Islet precursor cell (in vitro differentiated cells): ENCODE results near the gene AQP10.
"Not testable (repeated sequence)": the region's sequence is repeated elsewhere in the genome, so short reads cannot be mapped to it uniquely, and the experiment has no call there.

Experiments used
- DNase-seq: peaks from one replicate; pipeline ENCODE4 v3.0.0-alpha.2; 2018

AQP10 gene, protein sequence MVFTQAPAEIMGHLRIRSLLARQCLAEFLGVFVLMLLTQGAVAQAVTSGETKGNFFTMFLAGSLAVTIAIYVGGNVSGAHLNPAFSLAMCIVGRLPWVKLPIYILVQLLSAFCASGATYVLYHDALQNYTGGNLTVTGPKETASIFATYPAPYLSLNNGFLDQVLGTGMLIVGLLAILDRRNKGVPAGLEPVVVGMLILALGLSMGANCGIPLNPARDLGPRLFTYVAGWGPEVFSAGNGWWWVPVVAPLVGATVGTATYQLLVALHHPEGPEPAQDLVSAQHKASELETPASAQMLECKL

DNA sequence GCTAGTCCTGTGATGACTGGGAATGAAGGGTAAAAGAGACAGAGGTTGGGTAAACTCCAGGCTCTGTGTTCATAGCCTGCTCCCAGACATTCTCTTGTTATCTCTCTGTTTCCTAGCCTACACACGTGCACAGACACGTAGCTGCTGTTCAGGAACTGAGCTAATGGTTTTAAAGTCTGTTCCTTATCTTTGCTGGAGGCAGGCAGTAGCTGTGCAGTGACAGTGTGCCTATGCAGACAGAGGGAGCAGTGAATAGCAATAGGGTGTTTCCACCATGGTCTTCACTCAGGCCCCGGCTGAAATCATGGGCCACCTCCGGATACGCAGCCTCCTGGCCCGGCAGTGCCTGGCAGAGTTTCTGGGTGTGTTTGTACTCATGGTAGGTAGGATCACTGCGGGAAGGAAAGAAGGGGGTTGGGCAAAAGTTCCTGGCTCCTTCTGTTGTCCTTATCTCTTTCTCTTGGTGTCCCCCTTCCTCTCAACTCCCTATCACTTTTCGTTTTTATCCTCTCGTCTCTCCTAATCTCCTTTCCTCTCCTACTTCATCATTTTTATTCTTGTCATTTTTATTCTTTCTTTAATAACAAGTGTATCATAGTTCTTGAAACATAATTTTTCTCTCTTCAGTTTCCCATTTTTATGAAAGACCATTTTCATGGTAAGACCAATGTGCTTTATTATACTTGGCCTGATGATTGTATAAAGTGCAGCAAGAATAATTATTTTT is at the start of gene AQP10:
AQP10 (plus strand) TSS at position 212 of the 727 bp plus-strand sequence; CDS start at position 275, 63 bp downstream.
- DNase-seq: peak; percentile 66

GRCh38 chr1:154272217-154272998 is 48.5 kb upstream of the AQP10 start, which contains the start of gene HAX1:
TSS of gene HAX1 (plus strand) at chr1:154272629. CDS start at chr1:154272724, 95 bp downstream.
- peak; percentile 97 for DNase-seq

DNA sequence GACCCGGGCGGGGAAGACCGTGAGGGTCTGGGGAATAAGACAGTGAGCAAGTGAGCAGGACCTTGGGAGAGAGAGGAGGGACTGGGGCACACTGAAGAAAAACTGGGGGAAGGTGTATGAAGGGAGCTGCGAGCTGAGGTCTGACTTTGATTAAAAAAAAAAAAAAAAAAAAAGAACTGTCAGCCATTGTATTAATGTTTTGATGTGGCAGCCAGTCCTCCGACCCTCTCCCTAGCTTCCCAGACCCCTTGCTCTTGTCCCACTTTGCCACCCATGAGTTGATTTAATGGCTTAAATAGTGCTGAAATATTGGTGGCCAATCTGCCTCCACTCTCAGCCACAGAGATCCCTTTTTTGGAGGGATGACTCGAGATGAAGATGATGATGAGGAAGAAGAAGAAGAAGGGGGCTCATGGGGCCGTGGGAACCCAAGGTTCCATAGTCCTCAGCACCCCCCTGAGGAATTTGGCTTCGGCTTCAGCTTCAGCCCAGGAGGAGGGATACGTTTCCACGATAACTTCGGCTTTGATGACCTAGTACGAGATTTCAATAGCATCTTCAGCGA is 47.8 kb upstream of the AQP10 start:
- no peak for DNase-seq

- no peak for DNase-seq
Observed at GRCh38 chr1:154276797-154277196, 44.1 kb upstream of the AQP10 start.

GRCh38 chr1:154287591-154287990 is 33.3 kb upstream of the AQP10 start:
- DNase-seq: not testable (repeated sequence)

GRCh38 chr1:154288661-154289060 is 32.2 kb upstream of the AQP10 start:
- no peak for DNase-seq

- no peak for DNase-seq
Observed at GRCh38 chr1:154290921-154291320, 30.0 kb upstream of the AQP10 start.

DNA sequence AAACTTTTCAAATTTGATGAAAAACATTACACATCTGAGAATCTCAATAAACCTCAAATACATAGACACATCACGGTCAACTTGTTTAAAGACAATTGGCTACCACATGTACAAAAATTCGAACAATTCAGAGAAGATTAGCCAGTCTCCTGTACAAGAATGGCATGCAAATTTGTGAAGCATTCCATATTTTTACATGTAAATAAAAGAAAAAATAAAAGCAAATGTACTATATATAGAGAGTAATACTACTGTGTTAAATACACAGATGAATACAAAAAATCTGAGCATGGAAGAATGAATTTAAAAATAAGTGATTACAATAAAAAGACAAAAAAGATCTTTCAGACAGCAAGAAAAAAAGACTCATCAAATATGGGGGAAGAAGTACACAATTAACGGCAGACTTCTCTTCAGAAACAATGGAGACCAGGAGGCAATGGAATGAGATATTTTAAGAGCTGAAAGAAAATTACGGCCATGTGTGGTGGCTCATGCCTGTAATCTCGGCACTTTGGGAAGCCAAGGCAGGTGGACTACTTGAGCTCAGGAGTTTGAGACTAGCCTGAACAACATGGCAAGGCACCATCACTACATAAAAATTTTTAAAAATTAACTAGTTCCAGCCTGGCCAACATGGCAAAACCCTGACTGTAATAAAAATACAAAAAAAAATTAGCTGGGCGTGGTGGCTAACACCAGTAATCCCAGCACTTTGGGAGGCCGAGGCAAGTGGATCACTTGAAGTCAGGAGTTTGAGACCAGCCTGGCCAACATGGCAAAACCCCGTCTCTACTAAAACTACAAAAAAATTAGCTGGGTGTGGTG is 25.3 kb upstream of the AQP10 start:
- DNase-seq: no peak

GRCh38 chr1:154301582-154301981 is 19.3 kb upstream of the AQP10 start:
- no peak for DNase-seq

GRCh38 chr1:154304664-154305337 is 16.1 kb upstream of the AQP10 start:
- no peak for DNase-seq

DNA sequence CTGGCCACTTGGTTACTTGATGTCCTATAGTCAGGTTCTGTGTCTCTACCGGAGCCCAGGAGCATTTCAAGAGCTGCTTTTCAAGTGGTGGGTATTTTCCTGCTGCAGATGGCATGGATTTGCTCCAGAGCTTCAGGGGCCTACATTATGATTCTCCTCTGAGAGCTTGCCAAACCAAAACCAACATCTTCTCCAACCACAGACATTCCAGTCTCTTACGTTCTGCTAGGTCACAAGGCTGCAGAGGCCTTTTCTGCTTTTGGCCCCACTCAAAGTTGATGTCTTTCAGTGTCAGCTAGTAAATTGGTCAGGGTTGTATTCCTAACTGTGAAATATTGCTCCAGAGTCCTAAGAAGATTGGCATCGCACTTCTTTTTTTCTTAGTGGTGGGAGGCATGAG is 14.7 kb upstream of the AQP10 start:
- DNase-seq: no peak

- DNase-seq: not testable (repeated sequence)
Observed at GRCh38 chr1:154307670-154308270, 13.1 kb upstream of the AQP10 start.

DNA sequence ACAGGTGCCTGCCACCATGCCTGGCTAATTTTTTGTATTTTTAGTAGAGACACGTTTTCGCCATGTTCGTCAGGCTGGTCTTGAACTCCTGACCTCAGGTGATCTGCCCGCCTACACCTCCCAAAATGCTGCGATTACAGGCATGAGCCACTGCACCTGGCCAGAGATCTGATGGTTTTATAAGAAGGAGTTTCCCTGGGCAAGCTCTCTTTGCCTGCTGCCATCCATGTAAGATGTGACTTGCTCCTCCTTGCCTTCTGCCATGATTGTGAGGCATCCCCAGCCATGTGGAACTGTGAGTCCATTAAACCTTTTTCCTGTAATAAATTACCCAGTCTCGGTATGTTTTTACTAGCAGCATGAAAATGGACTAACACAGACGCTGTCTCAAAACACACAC is 11.8 kb upstream of the AQP10 start:
- not testable (repeated sequence) for DNase-seq

DNA sequence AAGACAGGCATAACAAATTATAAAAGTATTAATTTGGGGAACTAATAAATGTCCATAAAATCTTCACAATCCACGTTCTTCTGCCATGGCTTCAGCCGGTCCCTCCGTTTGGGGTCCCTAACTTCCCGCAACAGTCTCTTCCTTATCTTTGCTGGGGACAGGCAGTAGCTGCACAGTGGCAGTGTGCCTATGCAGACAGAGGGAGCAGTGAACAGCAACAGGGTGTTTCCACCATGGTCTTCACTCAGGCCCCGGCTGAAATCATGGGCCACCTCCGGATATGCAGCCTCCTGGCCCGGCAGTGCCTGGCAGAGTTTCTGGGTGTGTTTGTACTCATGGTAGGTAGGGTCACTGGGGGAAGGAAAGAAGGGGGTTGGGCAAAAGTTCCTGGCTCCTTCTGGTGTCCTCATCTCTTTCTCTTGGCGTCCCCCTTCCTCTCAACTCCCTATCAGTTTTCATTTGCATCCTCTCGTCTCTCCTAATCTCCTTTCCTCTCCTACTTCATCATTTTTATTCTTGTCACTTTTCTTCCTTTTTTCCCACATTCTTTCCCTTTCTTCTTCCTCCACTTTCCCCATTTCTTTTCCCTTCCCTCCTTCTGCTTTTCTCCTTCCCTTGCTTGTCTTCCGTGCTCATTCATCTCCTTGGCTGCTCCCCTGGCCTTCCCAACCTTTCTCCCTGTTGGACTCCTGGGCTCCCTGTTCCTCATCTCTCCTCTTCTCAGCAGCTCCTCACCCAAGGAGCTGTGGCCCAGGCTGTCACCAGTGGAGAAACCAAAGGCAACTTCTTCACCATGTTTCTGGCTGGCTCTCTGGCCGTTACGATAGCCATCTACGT is 8.4 kb upstream of the AQP10 start:
- DNase-seq: not testable (repeated sequence)

GRCh38 chr1:154313066-154313356 is 7.9 kb upstream of the AQP10 start:
- DNase-seq: no peak

DNA sequence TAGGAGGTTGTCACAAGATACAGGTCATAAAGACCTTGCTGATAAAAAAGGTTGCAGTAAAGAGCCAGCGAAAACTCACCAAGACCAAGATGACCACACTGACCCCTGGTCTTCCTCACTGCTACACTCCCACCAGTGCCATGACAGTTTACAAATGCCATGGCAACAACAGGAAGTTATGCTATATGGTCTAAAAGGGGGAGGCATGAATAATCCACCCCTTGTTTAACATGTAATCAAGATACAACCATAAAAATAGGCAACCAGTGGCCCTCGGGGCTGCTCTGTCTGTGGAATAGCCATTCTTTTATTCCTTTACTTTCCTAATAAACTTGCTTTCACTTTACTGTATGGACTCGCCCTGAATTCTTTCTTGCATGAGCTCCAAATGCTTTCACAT is 6.7 kb upstream of the AQP10 start:
- not testable (repeated sequence) for DNase-seq

- DNase-seq: no peak
Observed at GRCh38 chr1:154316704-154317103, 4.2 kb upstream of the AQP10 start.

GRCh38 chr1:154318386-154318785 is 2.5 kb upstream of the AQP10 start:
- DNase-seq: no peak

- DNase-seq: not testable (repeated sequence)
Observed at GRCh38 chr1:154321609-154321934, 679 bp downstream of the AQP10 start.

DNA sequence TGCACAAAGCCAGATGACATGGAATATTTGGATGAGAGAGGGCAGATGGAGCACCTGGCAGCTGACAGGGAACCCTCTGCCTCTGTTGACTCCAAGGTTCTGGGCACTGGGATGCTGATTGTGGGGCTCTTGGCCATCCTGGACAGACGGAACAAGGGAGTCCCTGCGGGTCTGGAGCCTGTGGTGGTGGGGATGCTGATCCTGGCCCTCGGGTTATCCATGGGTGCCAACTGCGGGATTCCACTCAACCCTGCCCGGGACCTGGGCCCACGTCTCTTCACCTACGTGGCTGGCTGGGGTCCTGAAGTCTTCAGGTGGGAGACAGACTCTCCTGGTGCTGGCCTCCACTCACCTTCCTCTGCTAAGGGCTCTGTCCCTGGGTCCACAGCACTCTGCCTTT is 2.6 kb downstream of the AQP10 start:
- no peak for DNase-seq

GRCh38 chr1:154324241-154324640 is 3.3 kb downstream of the AQP10 start:
- no peak for DNase-seq
